GM19452 (cell line): ENCODE measurements around the gene ANKRD24.
"Not testable (repeated sequence)": the region's sequence is repeated elsewhere in the genome, so short reads cannot be mapped to it uniquely, and the experiment has no call there.

Experiments
- ATAC-seq: cut with Tn5 transposase; IDR thresholded peaks from one replicate; pipeline ENCODE4 v1.9.1; 2021; ENCODE audit not compliant: unreplicated experiment

The ANKRD24 gene

DNA sequence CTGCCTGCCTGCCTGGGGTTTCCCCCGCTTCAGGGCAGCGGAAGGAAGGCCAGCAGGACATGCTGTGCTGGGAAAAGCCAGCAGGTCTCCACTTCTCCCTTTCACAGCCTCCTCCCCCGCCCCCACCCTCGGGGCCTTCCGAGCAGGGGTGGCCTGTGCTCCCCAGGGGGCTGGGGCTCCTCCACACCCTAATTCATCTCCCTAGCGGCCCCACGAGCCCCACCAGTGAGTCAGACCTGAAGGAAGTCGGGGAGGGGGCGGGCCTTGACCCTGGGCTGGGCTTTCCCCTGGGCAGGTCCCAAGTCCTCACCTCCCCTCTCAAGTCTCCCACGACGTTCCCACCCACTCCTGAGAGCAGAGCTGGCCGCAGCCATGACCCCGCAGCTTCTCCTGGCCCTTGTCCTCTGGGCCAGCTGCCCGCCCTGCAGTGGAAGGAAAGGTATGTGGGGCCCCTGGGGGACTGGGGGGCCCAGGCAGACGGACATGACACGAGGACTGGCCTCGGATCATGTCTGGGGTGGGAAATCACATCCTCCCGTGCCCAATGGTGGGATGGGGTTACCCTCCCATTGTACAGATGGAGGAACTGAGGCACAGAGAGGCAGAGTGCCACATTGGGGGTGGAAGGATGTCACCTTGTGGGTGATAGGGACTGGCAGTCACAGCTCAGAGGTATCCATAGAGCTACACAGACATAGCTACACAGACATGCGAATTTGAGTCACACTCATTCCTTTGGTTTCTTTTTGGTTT lies 46.9 kb downstream of the ANKRD24 start, which contains the start of gene EBI3:
EBI3 (plus strand) TSS at position 345 of the 753 bp plus-strand sequence; CDS start at position 373, 28 bp downstream.
- peak; percentile 59 for ATAC-seq

DNA sequence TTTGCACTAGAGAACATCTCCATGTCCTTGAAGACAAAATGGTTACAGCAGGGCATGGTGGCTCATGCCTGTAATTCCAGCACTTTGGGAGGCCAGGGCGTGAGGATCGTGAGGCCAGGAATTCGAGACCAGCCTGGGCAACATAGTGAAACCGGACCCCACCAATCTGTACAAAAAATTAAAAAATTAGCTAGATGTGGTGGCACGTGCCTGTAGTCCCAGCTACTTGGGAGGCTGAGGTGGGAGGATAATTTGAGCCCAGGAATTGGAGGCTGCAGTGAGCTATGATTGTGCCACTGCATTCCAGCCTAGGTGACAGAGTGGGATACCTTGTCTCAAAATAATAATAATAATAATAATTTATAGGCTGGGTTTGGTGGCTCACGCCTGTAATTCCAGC lies 47.7 kb downstream of the ANKRD24 start:
- not testable (repeated sequence) for ATAC-seq

DNA sequence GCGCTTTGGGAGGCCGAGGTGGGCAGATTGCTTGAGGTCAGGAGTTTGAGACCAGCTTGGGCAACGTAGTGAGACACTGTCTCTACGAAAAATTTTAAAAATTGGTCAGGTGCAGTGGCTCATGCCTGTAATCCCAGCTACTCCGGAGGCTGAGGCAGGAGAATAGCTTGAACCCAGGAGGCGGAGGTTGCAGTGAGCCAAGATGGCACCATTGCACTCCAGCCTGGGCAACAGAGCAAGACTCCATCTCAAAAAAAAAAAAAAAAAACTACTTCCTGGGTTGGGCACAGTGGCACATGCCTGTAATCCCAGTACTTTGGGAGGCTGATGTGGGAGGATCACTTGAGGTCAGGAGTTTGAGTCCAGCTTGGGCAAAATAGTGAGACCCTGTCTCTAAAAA lies 49.0 kb downstream of the ANKRD24 start:
- not testable (repeated sequence) for ATAC-seq

- not testable (repeated sequence) for ATAC-seq
Measured at GRCh38 chr19:4232139-4232538, 49.6 kb downstream of the ANKRD24 start.

DNA sequence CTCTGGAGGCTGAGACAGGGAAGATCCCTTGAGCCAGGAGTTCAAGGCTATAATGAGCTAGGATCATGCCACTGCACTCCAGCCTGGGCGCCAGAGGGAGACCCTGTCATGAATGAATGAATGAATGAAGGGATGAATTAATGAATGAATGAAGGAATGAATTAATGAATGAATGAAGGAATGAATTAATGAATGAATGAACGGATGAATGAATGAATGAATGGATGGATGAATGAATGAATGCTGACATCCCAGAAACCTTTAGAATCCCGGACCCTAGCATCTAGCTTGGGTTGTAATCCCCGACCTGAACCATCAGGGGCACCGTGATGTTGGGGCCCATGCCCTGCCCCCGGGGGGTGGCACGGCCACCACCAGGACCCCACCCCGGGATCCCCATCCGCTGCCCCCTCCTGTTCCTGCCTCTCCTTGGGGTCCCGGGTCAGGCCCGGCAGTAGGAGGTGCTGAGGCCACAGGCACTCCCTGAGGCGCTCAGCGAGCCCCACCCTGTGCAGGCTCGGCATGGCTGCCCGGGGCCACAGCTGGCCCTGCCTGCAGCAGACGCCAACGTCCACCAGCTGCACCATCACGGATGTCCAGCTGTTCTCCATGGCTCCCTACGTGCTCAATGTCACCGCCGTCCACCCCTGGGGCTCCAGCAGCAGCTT lies 50.3 kb downstream of the ANKRD24 start:
- no peak for ATAC-seq

DNA sequence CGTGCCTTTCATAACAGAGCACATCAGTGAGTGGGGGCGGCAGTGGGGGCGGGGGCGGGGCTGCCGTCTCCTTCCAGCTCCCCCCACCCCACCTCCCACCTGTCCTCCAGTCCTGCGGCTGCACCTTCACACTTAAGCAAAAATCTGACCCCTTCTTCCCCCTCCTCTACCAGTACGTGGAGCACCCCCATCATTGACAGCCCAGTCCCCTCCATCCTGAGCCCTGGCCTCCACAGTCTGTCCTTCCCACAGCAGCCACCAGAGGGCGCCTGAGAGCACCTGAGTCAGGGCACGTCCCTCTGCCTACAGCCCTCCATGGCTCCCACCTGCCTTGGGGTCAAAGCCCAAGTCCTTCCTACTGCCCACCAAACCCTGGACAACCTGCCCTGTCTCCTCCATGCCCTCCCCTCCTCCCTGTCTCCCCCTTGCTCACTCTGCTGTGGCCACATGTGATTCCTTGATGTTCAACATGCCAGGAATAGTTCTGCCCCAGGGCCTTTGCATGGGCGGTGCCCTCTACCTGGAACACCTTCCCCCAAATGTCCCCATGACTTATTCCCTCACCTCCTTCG lies 50.9 kb downstream of the ANKRD24 start:
- no peak for ATAC-seq

GRCh38 chr19:4234142-4234861 lies 51.8 kb downstream of the ANKRD24 start:
- no peak for ATAC-seq

GRCh38 chr19:4234862-4235201 lies 52.3 kb downstream of the ANKRD24 start:
- no peak for ATAC-seq

DNA sequence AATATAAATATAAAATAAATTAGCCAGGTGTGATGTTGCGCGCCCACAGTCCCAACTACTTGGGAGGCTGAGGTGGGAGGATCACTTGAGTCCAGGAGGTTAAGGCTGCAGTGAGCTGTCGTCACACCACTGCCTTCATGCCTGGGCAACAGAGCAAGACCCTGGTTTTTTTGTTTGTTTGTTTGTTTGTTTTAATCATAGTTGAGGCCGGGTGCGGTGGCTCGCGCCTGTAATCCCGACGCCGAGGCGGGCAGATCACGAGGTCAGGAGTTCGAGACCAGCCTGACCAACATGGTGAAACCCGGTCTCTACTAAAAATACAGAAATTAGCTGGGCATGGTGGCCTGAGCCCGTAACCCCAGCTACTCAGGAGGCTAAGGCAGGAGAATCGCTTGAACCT lies 55.0 kb downstream of the ANKRD24 start:
- not testable (repeated sequence) for ATAC-seq

- no peak for ATAC-seq
Measured at GRCh38 chr19:4238831-4239230, 56.3 kb downstream of the ANKRD24 start.

GRCh38 chr19:4241824-4242430 lies 59.4 kb downstream of the ANKRD24 start:
- no peak for ATAC-seq

GRCh38 chr19:4245938-4246337 lies 63.4 kb downstream of the ANKRD24 start:
- ATAC-seq, result not testable (repeated sequence)

- ATAC-seq, result peak; percentile 85
Measured at GRCh38 chr19:4246767-4247593, 64.5 kb downstream of the ANKRD24 start, which contains the start of gene YJU2. TSS of gene YJU2 (plus strand) at chr19:4247080. CDS start at chr19:4247147, 67 bp downstream.

- no peak for ATAC-seq
Measured at GRCh38 chr19:4256563-4256962, 74.1 kb downstream of the ANKRD24 start.

DNA sequence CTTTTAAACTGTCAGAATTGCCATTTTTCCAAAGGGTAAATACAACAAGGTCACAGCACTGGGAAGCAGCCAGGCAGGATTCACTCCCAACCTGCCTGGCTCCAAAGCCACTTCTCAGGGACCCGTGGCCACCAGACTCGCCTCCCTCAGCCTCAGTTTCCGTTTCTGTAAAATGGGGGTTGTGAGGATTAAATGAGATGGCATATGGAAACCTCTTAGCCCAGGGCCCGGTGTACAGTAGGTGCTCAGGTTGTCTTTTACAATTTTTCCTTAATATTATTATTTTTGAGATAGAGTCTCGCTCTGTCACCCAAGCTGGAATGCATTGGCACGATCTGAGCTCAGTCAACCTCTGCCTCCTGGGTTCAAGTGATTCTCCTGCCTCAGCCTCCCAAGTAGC lies 74.5 kb downstream of the ANKRD24 start:
- no peak for ATAC-seq

DNA sequence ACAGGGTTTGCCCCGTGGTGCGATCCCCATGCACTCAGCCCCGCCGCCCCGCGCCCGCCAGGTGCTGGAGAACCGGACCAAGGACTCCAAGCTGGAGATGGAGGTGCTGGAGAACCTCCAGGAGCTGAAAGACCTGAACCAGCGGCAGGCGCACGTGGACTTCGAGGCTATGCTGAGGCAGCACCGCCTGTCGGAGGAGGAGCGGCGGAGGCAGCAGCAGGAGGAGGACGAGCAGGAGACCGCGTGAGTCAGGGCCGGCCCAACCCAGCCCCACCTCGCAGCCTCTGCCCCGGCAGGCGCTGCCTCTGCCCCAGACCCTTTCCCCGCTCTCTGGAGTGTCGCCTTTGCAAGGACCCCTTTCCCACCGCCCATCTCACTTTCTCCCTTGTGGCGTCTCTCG lies 75.7 kb downstream of the ANKRD24 start:
- no peak for ATAC-seq

DNA sequence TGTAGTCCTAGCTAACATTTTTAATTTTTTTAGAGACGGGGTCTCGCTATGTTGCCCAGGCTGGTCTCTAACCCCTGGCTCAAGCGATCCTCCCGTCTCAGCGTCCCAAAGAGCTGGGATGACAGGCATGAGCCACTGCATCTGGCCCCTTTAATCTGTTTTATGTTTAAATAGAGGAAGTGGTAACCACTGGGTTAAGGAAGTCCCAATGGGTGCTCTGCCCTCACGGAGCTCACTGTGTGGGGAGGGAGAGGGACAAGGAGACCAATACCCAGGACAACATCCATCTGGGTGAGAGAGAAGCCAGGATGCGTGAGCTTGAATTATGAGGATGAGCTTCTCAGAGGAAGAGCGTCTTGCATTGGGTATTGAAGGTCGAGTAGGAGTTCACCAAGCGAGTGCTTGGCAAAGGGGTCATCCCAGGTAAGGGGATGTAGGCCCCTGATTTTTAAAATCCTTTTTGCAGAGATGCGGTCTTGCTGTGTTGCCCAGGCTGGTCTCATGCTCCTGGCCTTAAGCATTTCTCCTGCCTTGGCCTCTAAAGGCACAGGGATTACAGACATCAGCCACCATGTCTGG lies 78.2 kb downstream of the ANKRD24 start:
- no peak for ATAC-seq

DNA sequence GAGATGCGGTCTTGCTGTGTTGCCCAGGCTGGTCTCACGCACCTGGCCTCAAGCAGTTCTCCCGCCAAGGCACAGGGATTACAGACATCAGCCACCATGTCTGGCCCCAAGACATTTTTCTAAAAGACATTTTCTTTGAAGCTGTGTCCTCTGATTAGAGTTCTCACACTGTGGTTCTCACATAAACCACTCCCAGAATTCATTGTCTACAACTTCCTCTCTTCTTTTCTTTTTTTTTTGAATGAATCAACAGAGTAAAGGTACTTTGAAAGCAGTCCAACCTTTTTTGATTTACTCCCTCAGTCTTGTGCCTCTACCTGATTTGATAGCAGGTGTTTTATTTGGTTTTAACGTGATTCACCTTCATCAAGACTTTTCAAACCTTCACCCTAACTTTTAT lies 82.3 kb downstream of the ANKRD24 start:
- ATAC-seq, result no peak

DNA sequence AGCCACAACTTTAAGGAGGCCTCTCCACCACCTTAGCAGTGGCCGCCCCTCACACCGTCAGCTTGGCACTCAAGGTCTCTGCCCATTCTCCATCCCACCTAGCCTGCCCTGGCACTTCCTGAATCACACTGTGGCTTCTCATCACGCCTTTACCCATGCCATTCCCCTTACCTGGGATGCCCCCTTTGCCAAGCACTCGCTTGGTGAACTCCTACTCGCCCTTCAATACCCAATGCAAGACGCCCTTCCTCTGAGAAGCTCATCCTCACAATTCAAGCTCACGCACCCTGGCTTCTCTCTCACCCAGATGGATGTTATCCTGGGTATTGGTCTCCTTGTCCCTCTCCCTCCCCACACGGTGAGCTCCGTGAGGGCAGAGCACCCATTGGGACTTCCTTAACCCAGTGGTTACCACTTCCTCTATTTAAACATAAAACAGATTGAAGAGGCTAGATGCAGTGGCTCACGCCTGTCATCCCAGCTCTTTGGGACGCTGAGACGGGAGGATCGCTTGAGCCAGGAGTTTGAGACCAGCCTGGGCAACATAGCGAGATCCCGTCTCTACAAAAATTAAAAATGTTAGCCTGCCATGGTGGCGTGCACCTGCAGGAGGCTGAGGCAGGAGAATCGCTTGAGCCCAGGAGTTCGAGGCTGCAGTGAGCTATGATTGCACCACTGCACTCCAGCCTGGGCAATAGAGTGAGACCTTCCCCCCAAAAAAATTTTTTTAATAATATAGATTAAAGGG lies 83.9 kb downstream of the ANKRD24 start:
- no peak for ATAC-seq
